ENCODE results near the gene RB1.

RB1 gene

DNA sequence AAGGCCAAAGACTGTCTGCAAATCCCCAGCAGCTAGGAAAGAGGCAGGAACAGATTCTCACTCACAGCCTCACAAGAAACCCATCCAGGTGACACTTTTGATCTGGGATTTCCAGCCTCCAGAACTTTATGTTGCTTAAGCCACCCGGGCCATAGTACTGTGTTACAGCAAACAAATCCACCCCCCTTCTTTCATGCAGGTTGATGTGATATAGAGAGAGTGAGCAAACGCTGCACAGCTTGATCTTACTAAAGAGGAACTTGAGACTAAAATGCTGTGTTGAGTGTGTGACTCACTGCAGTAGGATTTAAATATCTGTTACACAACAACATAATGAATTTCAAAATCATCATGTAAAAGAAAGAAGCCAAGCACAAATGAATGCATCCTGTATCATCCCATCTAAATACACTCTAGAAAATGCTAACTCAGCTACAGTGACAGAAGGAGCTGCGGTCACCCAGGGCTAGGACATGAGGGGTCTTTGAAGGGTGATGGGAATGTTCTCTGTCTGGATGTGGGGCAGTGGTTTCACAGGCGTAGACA is 197.2 kb downstream of the RB1 start:
- DNase-seq: no peak

DNA sequence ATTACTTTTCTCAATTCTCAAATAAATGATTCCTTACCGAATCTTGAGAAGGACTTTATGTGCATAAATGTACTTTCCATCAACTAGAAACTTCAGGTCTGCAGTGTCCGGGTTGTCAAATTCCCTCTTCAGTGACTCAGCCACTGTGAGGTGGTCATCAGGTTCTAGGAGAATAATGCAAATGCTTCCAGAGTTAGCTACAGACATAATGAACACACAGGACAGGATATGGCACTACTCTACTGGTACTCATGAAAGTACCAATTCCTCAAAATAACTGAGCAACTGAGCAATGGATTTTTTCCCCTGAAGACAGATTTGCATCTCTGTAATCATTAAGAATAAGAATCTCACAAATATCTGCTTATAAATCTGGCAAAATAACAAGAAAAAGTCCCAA is 198.2 kb downstream of the RB1 start:
- DNase-seq: no peak

DNA sequence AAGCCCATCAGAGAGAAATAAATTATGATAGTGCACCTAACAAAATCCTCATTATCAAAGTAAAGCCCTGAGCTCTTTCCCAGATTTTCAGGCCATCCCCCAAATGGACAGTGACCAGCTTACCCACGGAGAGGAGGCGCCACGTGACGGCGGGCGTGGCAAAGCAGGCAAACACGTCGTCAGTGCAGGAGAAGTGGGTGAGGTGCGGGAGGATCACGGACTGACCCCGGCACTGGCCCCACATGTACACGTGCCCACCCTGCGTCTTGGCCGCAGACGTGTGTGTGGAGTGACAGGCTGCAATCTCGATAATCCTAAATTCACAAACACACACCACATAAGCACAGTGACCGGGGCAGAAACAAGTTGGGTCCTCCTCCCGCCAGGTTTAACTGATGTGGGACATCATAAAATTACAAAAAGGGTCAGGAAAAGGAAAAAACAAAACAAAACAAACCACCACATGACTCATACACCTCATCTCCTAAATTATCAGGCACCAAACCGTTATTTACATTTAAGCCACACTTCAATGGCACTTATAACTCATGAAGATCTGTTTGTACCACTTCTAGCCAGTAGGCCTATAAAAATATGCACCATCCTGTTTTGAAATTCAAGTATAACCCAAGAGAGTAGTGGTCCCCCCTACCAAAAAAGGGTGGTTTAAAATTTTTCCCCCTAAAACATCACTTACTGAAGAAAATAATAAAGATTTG is 199.2 kb downstream of the RB1 start:
- DNase-seq: no peak

DNA sequence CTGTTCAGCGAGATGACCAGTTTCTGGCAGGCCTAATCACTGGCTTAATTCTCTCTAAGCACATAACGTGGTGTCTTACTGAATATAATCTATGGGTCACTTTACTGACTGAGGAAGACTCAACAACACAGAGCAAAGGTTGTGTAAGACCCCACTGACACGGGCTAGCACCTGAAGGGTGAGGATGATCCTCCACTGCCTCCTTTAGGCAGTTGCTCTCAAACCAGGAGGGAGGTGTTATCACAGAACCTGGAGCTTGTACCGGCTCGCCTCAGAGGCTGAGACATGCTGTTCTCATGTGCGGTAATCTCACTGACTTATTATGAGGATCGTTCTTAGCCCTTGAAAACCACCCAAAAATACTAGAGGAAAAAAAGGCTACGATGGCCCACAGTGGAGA is 201.1 kb downstream of the RB1 start:
- DNase-seq: no peak

DNA sequence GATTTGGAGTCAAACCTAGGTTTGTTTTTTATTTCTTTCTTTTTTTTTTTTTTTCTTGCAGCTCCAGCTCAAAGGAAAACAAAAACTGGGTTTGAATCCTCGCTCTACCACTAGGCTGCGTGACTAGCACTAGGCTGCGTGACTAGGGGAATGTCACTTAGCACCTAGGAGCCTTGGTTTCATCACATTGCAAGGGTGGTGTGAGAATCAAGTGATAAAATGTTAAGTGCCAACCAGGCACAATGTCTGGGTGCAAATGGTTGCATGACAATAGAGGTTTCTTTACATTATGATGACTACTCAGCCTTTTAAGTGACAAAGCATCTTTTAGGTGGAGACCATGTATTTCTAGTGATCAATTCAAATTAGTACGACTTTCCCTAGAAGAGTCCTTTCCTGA is 201.5 kb downstream of the RB1 start:
- DNase-seq: no peak

DNA sequence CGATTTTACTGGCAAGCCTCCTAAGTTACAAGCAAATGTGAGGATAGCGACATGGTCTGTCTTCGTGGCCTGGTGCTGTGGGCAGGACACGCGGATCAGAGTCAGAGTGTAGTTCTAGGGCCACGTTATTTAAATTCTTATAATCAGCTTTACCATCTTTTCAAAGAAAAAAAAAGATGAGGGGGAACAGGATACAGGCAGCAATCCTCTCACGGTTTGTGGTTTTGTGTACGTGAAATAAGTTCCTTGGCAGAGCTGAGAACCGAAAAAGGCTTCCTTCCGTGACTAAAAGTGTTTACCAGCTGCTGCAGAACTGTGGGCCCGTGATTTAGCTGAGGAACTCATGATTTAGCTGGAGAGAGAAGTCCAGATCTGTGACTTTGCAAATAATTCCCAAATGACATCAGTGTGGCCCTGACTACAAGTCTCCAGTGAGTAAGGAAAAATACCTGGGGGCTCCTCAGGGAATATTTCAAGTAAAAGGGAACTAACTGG is 202.1 kb downstream of the RB1 start:
- DNase-seq: no peak

DNA sequence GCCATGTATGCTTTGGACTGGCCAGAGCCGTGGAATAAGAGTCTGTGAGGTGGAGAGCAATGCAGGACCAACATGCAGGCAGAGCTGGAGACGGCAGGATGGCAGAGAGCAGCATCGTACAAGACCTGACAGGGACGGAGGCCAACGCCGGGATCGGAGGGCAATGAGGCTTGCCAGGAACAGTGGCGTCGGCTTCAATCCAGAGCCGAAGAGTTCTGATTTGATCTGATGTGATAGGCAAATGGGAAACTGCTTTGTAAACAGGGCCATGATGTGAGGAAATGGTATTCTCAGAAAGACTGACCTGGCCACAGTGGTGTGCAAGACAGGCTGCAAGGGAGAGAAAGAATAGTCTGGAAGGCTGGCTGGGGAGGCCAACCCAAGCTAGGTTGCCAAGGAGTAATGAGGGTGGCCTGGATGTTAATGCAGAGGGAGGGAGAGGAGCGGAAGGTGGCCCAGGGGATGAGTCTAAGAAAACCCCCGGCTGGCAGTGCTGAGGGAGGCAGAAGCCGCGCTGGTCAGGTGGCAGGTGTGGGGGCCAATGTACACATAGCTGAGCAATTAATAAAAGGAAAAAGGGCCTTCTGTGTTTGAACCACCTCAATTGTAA is 202.6 kb downstream of the RB1 start:
- no peak for DNase-seq

DNA sequence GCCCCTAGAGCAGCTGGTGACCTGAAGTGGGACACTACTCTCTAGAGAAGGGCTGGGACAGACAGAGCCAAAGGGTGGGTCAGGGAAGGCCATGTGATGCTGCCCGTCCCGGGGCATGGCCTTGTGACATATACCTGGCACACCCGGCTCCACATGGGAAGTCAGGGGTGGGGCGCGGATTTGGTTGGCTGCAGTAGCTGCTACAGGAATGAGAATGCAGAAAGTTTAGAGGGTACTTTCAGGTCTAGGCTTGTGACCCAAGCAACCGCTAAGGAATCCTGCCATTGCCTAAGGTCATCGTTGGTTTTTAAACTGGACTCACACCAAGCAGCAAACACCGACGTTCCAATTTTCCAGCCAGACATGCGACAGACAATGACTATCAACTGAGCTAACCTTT is 203.5 kb downstream of the RB1 start:
- no peak for DNase-seq

DNA sequence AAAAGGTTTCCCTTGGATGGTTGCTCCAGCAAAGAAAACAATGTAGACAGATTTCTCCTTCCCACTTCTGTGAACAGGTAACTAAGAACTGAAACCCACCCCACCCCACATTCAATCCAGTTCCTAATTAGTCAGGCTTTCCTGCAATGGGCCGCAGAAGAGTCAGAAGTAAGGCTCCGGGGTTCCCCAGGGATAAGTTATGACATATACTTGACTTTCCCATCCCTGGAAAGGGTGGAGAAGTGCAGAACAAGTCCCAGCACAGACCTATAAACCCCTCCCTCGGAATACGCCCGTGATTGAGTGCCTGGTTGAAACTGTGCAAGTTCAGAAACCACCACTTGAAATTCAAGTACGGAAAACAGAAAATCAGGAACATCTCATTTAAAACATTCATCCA is 204.5 kb downstream of the RB1 start:
- DNase-seq: no peak

DNA sequence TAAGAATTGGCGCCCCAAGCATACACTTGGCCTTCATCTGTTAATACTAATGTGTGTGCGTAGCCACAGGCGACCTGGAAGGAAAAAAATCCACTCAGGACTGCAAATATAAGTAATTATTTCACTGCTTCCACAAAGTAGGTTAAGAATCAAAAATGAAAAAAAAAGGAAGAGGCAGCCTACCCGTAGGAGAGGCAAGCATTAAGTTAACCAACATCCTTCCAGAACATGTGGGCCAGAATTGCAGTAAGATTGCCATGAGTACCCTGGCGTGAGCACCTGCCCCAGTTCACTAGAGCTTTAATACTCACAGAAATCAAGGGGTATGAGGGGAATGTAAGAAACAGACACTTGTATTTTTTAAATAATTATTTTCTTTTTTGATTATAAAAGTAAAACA is 207.1 kb downstream of the RB1 start:
- DNase-seq: no peak

DNA sequence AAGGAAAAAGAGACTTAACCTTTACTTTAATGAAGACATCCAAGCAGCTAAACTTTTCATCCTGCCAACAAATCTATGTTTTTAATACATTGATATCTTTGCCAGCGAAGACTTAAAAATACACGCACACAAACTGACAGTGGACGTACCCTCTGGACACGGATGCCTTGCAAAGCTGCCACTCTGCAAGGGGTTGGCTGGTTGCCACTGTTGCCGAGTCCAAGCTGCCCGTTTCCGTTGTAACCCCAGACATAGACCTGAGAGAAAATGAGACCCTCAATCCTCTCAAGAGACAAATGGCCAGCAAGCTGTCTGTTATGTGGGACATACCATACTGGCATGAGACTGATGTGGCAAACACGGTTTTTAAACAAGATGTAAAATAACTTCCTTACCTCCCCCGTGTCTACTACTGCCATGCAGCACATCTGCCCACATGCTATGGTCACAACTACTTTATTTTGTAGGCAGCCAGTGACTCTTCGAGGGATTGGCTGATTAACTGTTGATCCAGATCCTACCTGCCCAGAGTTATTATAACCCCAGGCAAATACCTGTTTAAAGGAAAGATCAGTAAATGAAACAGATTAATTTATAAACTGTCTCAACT is 208.2 kb downstream of the RB1 start:
- DNase-seq: no peak

DNA sequence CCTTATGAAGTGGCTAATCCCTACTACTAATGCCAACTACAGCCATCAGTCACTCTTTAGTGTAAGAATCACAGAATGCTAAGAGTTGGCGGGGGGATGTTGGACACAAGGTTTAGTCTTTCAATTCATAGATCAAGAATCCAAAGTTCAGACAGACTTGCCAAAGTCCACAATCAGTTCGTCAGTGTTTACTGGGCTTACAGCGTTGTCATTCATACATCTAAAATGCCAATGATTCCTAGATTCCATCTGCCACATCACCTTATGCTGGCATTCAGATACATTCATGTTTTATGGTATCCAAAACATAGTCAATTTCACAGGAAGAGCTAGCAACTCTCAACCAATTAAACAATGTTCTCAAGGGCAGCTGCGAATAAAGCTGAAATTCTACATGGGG is 211.2 kb downstream of the RB1 start:
- no peak for DNase-seq

DNA sequence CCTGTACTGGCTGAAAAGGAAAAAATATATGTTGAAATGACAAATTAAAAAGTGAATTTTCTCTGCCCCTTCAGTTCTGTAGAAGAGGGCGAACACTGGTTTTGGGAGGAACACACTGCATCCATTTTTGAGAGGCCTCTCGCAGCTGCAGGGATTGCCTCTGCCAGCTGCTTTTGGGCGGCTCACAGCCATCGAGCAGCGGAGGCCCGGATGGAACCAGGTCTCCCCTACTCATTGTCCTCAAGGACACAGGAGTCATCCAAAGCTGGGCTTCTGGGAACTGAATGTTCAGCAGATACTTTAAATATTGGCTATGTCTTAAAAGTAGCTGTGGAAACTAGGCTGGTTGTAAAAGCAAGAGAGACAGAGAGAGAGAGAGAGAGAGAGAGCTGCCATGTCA is 212.2 kb downstream of the RB1 start:
- DNase-seq: no peak

DNA sequence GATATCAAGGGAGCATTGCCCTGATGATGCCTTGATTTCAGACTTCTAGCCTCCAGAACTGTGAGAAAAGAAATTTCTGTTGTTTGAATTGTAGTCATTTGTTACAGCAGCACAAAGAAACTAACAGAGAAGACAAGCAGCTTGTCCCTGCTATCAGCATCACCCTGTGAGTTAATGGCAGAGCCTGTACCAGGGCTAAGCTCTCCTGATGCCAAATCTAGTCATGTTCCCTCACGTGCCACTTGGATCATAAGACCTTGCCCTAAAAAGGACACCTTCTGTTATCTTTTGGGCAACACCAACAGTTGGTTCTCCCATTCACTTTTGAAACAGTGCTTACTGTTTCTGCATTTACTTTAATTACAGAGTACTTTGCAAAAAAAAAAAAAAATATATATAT is 214.5 kb downstream of the RB1 start:
- DNase-seq: no peak

DNA sequence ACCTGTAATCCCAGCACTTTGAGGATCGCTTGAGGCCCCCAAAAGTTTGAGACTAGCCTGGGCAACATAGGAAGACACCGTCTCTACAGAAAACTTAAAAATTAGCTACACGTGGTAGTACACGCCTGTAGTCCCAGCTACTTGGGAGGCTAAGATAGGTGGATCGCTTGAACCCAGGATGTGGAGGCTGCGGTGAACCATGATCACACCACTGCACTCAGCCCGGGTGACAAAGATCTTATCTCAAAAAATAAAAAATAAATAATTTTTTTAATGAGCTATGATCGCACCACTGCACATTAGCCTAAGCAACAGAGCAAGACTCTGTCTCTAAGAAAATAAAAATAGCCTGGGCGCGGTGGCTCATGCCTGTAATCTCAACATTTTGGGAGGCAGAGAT is 222.7 kb downstream of the RB1 start:
- DNase-seq: no peak

DNA sequence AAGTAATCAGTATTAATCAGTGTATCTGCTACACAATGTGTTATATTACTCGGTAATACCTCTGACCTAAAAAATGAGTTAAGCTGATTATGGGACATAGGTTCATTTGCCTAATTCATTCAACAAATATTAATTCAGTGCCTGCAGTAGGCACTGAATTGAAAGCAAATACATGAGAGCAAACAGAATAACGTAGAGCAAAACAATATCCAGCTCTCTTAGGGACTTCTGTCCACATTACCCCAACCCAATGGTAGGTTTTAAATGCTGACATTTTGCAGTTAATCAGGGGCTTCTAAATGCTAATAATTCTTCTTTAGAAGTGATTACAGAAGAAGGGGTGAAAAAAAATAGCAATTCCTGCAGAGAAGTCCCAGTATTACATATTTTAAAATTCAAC is 224.4 kb downstream of the RB1 start:
- DNase-seq: no peak

DNA sequence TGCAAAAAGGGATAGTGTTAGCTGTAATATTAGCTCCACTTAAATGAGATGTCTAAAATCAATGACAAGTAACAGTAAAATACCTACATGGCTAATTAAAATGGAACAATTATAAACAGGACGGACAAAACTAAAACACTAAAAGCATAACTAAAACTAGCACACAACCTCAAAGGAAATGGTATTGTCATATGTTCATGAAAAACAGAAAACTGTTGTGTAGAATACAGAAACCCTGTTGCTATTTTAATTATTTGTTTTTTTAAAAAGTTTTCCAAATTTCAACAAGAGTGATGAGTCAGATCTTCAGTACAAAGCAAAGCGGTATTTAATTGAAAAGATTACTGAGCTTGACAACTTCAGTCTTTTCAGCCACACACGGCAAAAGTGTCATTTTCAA is 225.2 kb downstream of the RB1 start:
- no peak for DNase-seq

DNA sequence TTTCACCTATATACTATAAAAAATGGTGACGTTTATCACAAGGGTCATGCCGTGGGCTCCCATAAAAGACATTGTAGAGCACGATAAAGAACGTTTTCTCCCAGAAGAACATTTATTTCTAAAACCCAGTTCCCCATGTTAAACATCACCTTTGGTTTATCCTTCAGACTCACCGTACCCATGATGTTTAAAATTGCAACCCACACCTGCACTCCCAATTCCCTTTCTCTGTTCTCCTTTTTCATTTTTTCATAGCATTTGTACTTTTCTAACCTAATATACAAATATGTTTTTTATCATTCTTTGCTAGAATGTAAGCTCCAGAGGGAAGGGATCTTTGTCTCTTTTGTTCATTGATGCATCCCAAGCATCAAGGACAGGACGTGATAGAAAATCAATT is 227.3 kb downstream of the RB1 start:
- no peak for DNase-seq

Data from NCI-H524 treated with DMSO at 0.1 percent for 48 hours (cell line).